OCI-LY1 (cell line): ENCODE results near the gene CCDC12.

Source experiments
- H2AFZ ChIP-seq: fragments of 200-600 bp; sonication (generic), shearing (Covaris generic); 2 replicates; pipeline ENCODE4 v1.6.0; 2014; ENCODE audit warnings: antibody characterized with exemption, mild to moderate bottlenecking, low read length
- H3F3A ChIP-seq: fragments of 200-600 bp; sonication (generic), shearing (Covaris generic); 2 replicates; pipeline ENCODE4 v1.6.0; 2014; ENCODE audit warnings: mild to moderate bottlenecking, antibody characterized with exemption, low read length, moderate library complexity; ENCODE audit not compliant: insufficient read depth
- H3K27ac ChIP-seq: fragments of 200-600 bp; sonication (generic); 2 replicates; pipeline ENCODE4 v1.5.1; 2014; ENCODE audit warnings: low read length, mixed run types, mild to moderate bottlenecking, low read depth; ENCODE audit not compliant: poor library complexity, severe bottlenecking
- H3K27me3 ChIP-seq: fragments of 200-600 bp; sonication (generic); 2 replicates; pipeline ENCODE4 v1.6.0; 2014; ENCODE audit warnings: antibody characterized with exemption, mild to moderate bottlenecking, low read length, moderate library complexity; ENCODE audit not compliant: insufficient read depth
- H3K36me3 ChIP-seq: fragments of 200-600 bp; sonication (generic); 2 replicates; pipeline ENCODE4 v1.6.1; 2014; ENCODE audit warnings: mild to moderate bottlenecking, antibody characterized with exemption, low read length, moderate library complexity, mixed read lengths; ENCODE audit not compliant: insufficient read depth
- H3K4me1 ChIP-seq: fragments of 200-600 bp; sonication (generic); 2 replicates; pipeline ENCODE4 v1.5.1; 2014; ENCODE audit warnings: mild to moderate bottlenecking, low read length, moderate library complexity; ENCODE audit not compliant: insufficient read depth, severe bottlenecking
- H3K4me2 ChIP-seq: fragments of 200-600 bp; sonication (generic), shearing (Covaris generic); 2 replicates; pipeline ENCODE4 v1.6.1; 2014; ENCODE audit warnings: low read length
- H3K4me3 ChIP-seq: fragments of 200-600 bp; sonication (generic); 2 replicates; pipeline ENCODE4 v1.5.1; 2014; ENCODE audit warnings: low read length, low read depth, mild to moderate bottlenecking, mixed read lengths; ENCODE audit not compliant: poor library complexity, severe bottlenecking
- H3K79me2 ChIP-seq: fragments of 200-600 bp; shearing (Covaris generic); 2 replicates; pipeline ENCODE4 v1.6.1; 2016; ENCODE audit warnings: mixed run types, low read length, mixed read lengths; ENCODE audit not compliant: insufficient read depth
- H3K9ac ChIP-seq: fragments of 200-600 bp; sonication (generic), shearing (Covaris generic); 2 replicates; pipeline ENCODE4 v1.6.1; 2014; ENCODE audit warnings: mild to moderate bottlenecking, low read length, mixed read lengths
- H3K9me2 ChIP-seq: fragments of 200-600 bp; sonication (generic), shearing (Covaris generic); 2 replicates; pipeline ENCODE4 v1.6.1; 2014; ENCODE audit warnings: low read depth, mild to moderate bottlenecking, low read length, mixed read lengths
- H3K9me3 ChIP-seq: fragments of 200-600 bp; shearing (Covaris generic); 2 replicates; pipeline ENCODE4 v1.6.1; 2014; ENCODE audit warnings: low read length, mixed read lengths
- H4K20me1 ChIP-seq: fragments of 200-600 bp; sonication (generic), shearing (Covaris generic); 2 replicates; pipeline ENCODE4 v1.6.0; 2016; ENCODE audit warnings: mild to moderate bottlenecking, low read length; ENCODE audit not compliant: insufficient read depth
- CTCF ChIP-seq: fragments of 200-600 bp; sonication (generic), shearing (Covaris generic); IDR thresholded peaks from 2 replicates; pipeline ENCODE4 v1.5.1; 2017; ENCODE audit warnings: mild to moderate bottlenecking, antibody characterized with exemption, low read length, moderate library complexity, mixed read lengths
- EZH2 ChIP-seq: fragments of 200-600 bp; sonication (generic), shearing (Covaris generic); IDR thresholded peaks from 2 replicates; pipeline ENCODE4 v1.8.0; 2017; ENCODE audit warnings: borderline replicate concordance, mixed run types, mild to moderate bottlenecking, antibody characterized with exemption, low read length, moderate library complexity, mixed read lengths

CCDC12 gene

DNA sequence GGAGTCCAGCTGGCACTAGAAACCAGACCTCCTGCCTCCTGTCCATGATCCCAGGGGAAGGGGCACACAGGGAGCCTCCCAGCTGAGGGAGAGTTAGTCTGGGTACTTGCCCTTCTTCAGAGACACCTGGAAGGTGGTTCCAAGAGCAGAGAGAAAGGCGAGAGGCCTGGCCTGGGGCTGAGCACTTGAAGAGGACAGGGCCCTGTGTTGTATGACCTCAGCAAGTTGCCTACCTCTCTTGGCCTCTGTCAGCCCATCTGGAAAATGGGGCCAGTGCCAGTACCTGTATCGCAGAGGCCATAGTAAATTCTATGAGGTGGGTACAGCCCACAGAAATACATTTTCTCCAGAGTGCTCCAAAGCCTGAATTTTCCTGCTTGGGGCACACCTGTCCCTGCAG, 79.5 kb downstream of the CCDC12 start:
- no peak for TF ChIP-seq CTCF
- TF ChIP-seq EZH2 = no peak
- Histone ChIP-seq H2AFZ (no peak overlapping the region), H4K20me1 (no peaks in the 10 kb centered on the region), H3K4me3 (no peak overlapping the region), H3K36me3 (no peaks in the 10 kb centered on the region), H3K9ac (no peak overlapping the region), H3K79me2 (no peaks in the 10 kb centered on the region), H3K27ac (no peak overlapping the region), H3K27me3 (0 out of 2 replicates have a peak, but pooled peaks cover 4% of the 10 kb centered on the region), H3K4me2 (no peak overlapping the region), H3K9me3 (no peaks in the 10 kb centered on the region), H3K4me1 (no peaks in the 10 kb centered on the region), H3F3A (no peaks in the 10 kb centered on the region), H3K9me2 (no peaks in the 10 kb centered on the region)

GRCh38 chr3:46896386-46896785, 80.2 kb downstream of the CCDC12 start:
- H3F3A ChIP-seq = no peaks in the 10 kb centered on the region
- H4K20me1 ChIP-seq = no peaks in the 10 kb centered on the region
- no peak overlapping the region for H2AFZ ChIP-seq
- TF ChIP-seq EZH2 (no peak), CTCF (no peak)
- H3K9me3 ChIP-seq = no peaks in the 10 kb centered on the region
- no peak overlapping the region for H3K4me2 ChIP-seq
- H3K36me3 ChIP-seq = no peaks in the 10 kb centered on the region
- H3K9me2 ChIP-seq = no peaks in the 10 kb centered on the region
- no peak overlapping the region for H3K9ac ChIP-seq
- H3K27ac ChIP-seq = no peak overlapping the region
- no peaks in the 10 kb centered on the region for H3K79me2 ChIP-seq
- no peaks in the 10 kb centered on the region for H3K4me1 ChIP-seq
- H3K27me3 ChIP-seq = 0 out of 2 replicates have a peak, but pooled peaks cover 4% of the 10 kb centered on the region
- H3K4me3 ChIP-seq = no peak overlapping the region

DNA sequence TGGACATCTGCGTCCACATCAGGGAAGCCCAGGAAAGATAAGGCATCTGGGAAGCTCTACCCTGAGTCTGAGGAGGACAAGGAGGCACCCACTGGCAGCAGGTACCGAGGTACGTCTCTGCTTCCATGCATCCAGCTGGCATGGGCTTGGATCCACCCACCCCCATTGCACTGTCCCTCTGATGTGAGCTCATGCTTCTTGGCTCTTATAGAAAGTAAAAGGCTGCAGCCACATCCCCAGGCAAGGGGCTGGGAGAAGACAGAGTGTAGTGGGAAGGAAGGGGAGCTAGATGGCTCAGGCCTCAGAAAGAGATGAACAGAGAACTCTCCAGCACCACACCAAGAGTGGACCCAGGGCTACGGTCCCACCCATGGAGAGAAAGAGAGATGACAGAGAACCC, 80.8 kb downstream of the CCDC12 start:
- H3K9ac ChIP-seq = no peak overlapping the region
- H3K79me2 ChIP-seq = no peaks in the 10 kb centered on the region
- no peak overlapping the region for H3K4me3 ChIP-seq
- no peaks in the 10 kb centered on the region for H3K36me3 ChIP-seq
- H3K9me2 ChIP-seq = no peaks in the 10 kb centered on the region
- H4K20me1 ChIP-seq = no peaks in the 10 kb centered on the region
- H3K4me2 ChIP-seq = no peak overlapping the region
- peaks cover 6% of the 10 kb centered on the region; the same call in 1 of the 2 replicates for H3K27me3 ChIP-seq
- no peaks in the 10 kb centered on the region for H3K4me1 ChIP-seq
- no peaks in the 10 kb centered on the region for H3K9me3 ChIP-seq
- TF ChIP-seq EZH2 (no peak), CTCF (no peak)
- no peaks in the 10 kb centered on the region for H3F3A ChIP-seq
- no peak overlapping the region for H2AFZ ChIP-seq
- H3K27ac ChIP-seq = no peak overlapping the region
